Liver (tissue), 9 donors: Measurements from ENCODE around the gene PIP. TPM values are rescaled to one million over a fixed set of nuclear protein-coding genes. Genes with fewer than 3 reads are reported as not detected.

ENCODE experiments used
- DNase-seq: peaks from one replicate; pipeline ENCODE4 v3.0.0-alpha.2; 2017; ENCODE audit warnings: low spot score
- H3K27ac ChIP-seq, 2 donors: one replicate each; pipeline ENCODE4 v1.7.0; 2013; ENCODE audit warnings: inconsistent platforms in 2 of 2, low read length in 2 of 2, control low read depth in 1 of 2, low read depth in 1 of 2, mild to moderate bottlenecking in 1 of 2
- H3K27me3 ChIP-seq, 4 donors: one replicate each; pipeline versions ENCODE4 v1.6.1 to v1.7.0; 2013; ENCODE audit warnings: low read length in 3 of 4, inconsistent platforms in 1 of 4, mild to moderate bottlenecking in 1 of 4, moderate library complexity in 1 of 4; ENCODE audit not compliant: control insufficient read depth in 4 of 4, insufficient read depth in 4 of 4
- H3K36me3 ChIP-seq, 4 donors: one replicate each; pipeline versions ENCODE4 v1.6.1 to v1.7.0; 2013; ENCODE audit warnings: low read length in 3 of 4, mild to moderate bottlenecking in 3 of 4, low read depth in 1 of 4, moderate library complexity in 1 of 4; ENCODE audit not compliant: control insufficient read depth in 4 of 4, insufficient read depth in 3 of 4
- H3K4me1 ChIP-seq, 4 donors: one replicate each; pipeline versions ENCODE4 v1.6.1 to v1.7.0; 2013; ENCODE audit warnings: low read length in 3 of 4, mild to moderate bottlenecking in 3 of 4, moderate library complexity in 1 of 4; ENCODE audit not compliant: control insufficient read depth in 4 of 4, insufficient read depth in 4 of 4
- H3K4me3 ChIP-seq, 3 donors: one replicate each; pipeline versions ENCODE4 v1.6.1 to v1.7.0; 2013; ENCODE audit warnings: low read length in 3 of 3, control low read depth in 1 of 3, low read depth in 1 of 3, mild to moderate bottlenecking in 1 of 3
- H3K9ac ChIP-seq, 2 donors: one replicate each; pipeline ENCODE4 v1.7.0; 2013; ENCODE audit warnings: low read length in 2 of 2, mild to moderate bottlenecking in 2 of 2, moderate library complexity in 2 of 2, control low read depth in 1 of 2, low read depth in 1 of 2
- H3K9me3 ChIP-seq, 4 donors: one replicate each; pipeline versions ENCODE4 v1.6.1 to v1.7.0; 2013; ENCODE audit warnings: low read length in 3 of 4; ENCODE audit not compliant: control insufficient read depth in 4 of 4
- EGR1 ChIP-seq, 2 donors: IDR thresholded peaks; 2 replicates each; pipeline ENCODE4 v1.6.1; 2016 to 2018; ENCODE audit warnings: antibody characterized with exemption in 2 of 2, low read depth in 2 of 2
- FOXA1 ChIP-seq: IDR thresholded peaks from 2 replicates; pipeline ENCODE4 v1.6.1; 2016; ENCODE audit warnings: antibody characterized with exemption
- FOXA2 ChIP-seq: IDR thresholded peaks from 2 replicates; pipeline ENCODE4 v1.6.1; 2016; ENCODE audit warnings: antibody characterized with exemption
- GABPA ChIP-seq, 2 donors: IDR thresholded peaks in 1 of 2; conservative IDR thresholded peaks in 1 of 2; 2 replicates each; pipeline ENCODE4 v1.6.1; 2016; ENCODE audit warnings: antibody characterized with exemption in 2 of 2, mild to moderate bottlenecking in 1 of 2, moderate library complexity in 1 of 2
- HNF4A ChIP-seq, 2 donors: conservative IDR thresholded peaks; 2 replicates each; pipeline ENCODE4 v1.6.1; 2016; ENCODE audit warnings: antibody characterized with exemption in 2 of 2, mild to moderate bottlenecking in 2 of 2
- HNF4G ChIP-seq: IDR thresholded peaks from 2 replicates; pipeline ENCODE4 v1.6.1; 2016; ENCODE audit warnings: antibody characterized with exemption
- RAD21 ChIP-seq, 2 donors: IDR thresholded peaks; 2 replicates each; pipeline ENCODE4 v1.6.1; 2016; ENCODE audit warnings: antibody characterized with exemption in 2 of 2, mild to moderate bottlenecking in 2 of 2
- RXRA ChIP-seq, 2 donors: IDR thresholded peaks; 2 replicates each; pipeline ENCODE4 v1.6.1; 2017 to 2018; ENCODE audit warnings: antibody characterized with exemption in 2 of 2, mild to moderate bottlenecking in 1 of 2
- SP1 ChIP-seq: IDR thresholded peaks from 2 replicates; pipeline ENCODE4 v1.6.1; 2018; ENCODE audit warnings: antibody characterized with exemption, mild to moderate bottlenecking
- TAF1 ChIP-seq: conservative IDR thresholded peaks from 2 replicates; pipeline ENCODE4 v1.6.1; 2016; ENCODE audit warnings: antibody characterized with exemption, mild to moderate bottlenecking
- YY1 ChIP-seq: IDR thresholded peaks from 2 replicates; pipeline ENCODE4 v1.6.1; 2016; ENCODE audit warnings: antibody characterized with exemption, mild to moderate bottlenecking
- WGBS: extraction: QIAGEN DNeasy Blood & Tissue Kit; methylation state at CpG from one replicate; pipeline ENCODE4 v1.1.7; 2013; 5-methylcytosine and 5-hydroxymethylcytosine counted together
- polyA plus RNA-seq, 2 donors: library from polyadenylated mRNA; stranded (reverse) in 1 of 2; unstranded in 1 of 2; fragments of 200-250 nt in 1 of 2; fragments of >200 nt in 1 of 2; fragmentation: Nextera tagmentation in 1 of 2; extraction: Ambion mirVana in 1 of 2; gene quantifications; one replicate each; pipeline versions ENCODE4 v1.2.1 to v1.2.3, GENCODE V29; 2013 to 2015
- total RNA-seq, 2 donors: library from RNA; depleted of rRNA; stranded (reverse); fragments of >200 nt; gene quantifications; one replicate each; pipeline ENCODE4 v1.2.3, GENCODE V29; 2014
- TF ChIP-seq, protein P1 (sequence below): fragments of 150-350 bp; IDR thresholded peaks from 2 replicates; pipeline ENCODE4 v1.5.1; 2017; ENCODE audit warnings: improper control_type of control experiment, low read depth, low read length; ENCODE audit not compliant: missing input control
- TF ChIP-seq, protein P2 (sequence below): IDR thresholded peaks from 2 replicates; pipeline ENCODE4 v1.6.1; 2016; ENCODE audit warnings: antibody characterized with exemption, mild to moderate bottlenecking
- TF ChIP-seq, protein P3 (sequence below): IDR thresholded peaks from 2 replicates; pipeline ENCODE4 v1.6.1; 2016; ENCODE audit warnings: antibody characterized with exemption
- TF ChIP-seq, protein P4 (sequence below): IDR thresholded peaks from 2 replicates; pipeline ENCODE4 v1.6.1; 2016; ENCODE audit warnings: antibody characterized with exemption
- TF ChIP-seq, protein P5 (sequence below): IDR thresholded peaks from 2 replicates; pipeline ENCODE4 v1.6.1; 2016; ENCODE audit warnings: antibody characterized with exemption
- donor health status: healthy.
- donor health status: healthy.
- donor health status: healthy.
- donor health status: healthy.
- donor health status: healthy.

The PIP gene
- total and polyA plus RNA-seq, 4 donors: not detected

DNA sequence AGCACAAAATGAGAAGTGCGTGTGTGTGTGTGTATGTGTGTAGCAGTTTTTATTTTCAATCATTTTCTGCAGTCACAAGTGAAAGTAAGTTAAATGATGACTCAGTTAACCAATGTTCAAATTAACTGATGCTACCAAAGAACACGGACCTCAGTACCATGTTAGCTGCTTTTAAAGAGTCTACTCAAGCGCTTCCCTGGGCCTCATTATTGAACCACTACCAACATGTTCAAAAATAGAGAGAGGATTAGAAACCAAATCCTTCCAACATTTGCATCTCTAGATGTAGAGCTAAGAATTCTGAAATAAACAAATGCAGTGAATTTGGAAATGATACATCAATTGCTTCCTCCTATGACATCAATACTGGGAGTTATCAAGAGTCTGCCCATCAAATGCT is 51.1 kb downstream of the PIP start, which contains the start of gene TAS2R39:
TSS of gene TAS2R39 (plus strand) at position 396 of the 400 bp plus-strand sequence. CDS start at position 396, 0 bp downstream.
- DNase-seq: no peak
- no peaks in the 10 kb centered on the region for H3K27me3 ChIP-seq
- H3K9me3 ChIP-seq: peaks cover 0 to 1% (median 0%) of the 10 kb centered on the region in 4 donors
- no peak within 1 kb of the TSS for H3K27ac ChIP-seq
- H3K4me1 ChIP-seq: no peaks in the 10 kb centered on the region
- no peaks in the 10 kb centered on the region for H3K36me3 ChIP-seq
- no peak within 1 kb of the TSS for H3K4me3 ChIP-seq
- H3K9ac ChIP-seq: no peak within 1 kb of the TSS
- TF ChIP-seq, protein P1, sequence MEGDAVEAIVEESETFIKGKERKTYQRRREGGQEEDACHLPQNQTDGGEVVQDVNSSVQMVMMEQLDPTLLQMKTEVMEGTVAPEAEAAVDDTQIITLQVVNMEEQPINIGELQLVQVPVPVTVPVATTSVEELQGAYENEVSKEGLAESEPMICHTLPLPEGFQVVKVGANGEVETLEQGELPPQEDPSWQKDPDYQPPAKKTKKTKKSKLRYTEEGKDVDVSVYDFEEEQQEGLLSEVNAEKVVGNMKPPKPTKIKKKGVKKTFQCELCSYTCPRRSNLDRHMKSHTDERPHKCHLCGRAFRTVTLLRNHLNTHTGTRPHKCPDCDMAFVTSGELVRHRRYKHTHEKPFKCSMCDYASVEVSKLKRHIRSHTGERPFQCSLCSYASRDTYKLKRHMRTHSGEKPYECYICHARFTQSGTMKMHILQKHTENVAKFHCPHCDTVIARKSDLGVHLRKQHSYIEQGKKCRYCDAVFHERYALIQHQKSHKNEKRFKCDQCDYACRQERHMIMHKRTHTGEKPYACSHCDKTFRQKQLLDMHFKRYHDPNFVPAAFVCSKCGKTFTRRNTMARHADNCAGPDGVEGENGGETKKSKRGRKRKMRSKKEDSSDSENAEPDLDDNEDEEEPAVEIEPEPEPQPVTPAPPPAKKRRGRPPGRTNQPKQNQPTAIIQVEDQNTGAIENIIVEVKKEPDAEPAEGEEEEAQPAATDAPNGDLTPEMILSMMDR: no peak
- TF ChIP-seq RAD21 (IDR thresholded peaks at IDR 0.05) (no peak), TAF1 (no peak), YY1 (no peak), HNF4A (conservative IDR thresholded peaks at IDR 0.05) (no peak), FOXA2 (no peak), RXRA (IDR thresholded peaks at IDR 0.05) (no peak)
- TF ChIP-seq, protein P2, sequence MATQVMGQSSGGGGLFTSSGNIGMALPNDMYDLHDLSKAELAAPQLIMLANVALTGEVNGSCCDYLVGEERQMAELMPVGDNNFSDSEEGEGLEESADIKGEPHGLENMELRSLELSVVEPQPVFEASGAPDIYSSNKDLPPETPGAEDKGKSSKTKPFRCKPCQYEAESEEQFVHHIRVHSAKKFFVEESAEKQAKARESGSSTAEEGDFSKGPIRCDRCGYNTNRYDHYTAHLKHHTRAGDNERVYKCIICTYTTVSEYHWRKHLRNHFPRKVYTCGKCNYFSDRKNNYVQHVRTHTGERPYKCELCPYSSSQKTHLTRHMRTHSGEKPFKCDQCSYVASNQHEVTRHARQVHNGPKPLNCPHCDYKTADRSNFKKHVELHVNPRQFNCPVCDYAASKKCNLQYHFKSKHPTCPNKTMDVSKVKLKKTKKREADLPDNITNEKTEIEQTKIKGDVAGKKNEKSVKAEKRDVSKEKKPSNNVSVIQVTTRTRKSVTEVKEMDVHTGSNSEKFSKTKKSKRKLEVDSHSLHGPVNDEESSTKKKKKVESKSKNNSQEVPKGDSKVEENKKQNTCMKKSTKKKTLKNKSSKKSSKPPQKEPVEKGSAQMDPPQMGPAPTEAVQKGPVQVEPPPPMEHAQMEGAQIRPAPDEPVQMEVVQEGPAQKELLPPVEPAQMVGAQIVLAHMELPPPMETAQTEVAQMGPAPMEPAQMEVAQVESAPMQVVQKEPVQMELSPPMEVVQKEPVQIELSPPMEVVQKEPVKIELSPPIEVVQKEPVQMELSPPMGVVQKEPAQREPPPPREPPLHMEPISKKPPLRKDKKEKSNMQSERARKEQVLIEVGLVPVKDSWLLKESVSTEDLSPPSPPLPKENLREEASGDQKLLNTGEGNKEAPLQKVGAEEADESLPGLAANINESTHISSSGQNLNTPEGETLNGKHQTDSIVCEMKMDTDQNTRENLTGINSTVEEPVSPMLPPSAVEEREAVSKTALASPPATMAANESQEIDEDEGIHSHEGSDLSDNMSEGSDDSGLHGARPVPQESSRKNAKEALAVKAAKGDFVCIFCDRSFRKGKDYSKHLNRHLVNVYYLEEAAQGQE: no peak
- 86% methylated on average over 3 of the region's 3 CpGs for WGBS

DNA sequence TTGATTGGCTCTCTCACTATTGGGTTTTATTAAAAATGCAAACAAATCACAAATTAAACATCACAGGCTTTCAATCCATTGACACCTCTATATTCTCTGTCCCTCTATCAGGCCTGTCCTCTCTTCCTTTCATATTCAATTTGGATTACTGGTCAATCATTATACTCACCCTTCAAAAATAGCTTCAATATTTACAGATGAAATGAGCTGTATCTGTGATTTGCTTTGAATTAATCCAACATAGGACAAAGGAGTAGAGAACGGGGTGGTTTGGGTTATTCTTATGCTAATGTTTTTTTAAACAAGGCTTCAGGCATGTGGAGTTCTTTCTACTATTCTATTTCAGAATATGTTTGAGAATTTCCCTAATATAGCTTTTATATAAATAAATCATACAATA is 53.7 kb downstream of the PIP start:
- TF ChIP-seq HNF4G: no peak
- TF ChIP-seq, protein P1: no peak
- TF ChIP-seq EGR1 (IDR thresholded peaks at IDR 0.05; ENCODE audit: low read depth in 2 of 2): no peak
- no peak for TF ChIP-seq GABPA (IDR thresholded peaks at IDR 0.05 in 1 of 2, conservative IDR thresholded peaks at IDR 0.05 in 1 of 2)
- no peak for TF ChIP-seq FOXA1
- TF ChIP-seq, protein P3, sequence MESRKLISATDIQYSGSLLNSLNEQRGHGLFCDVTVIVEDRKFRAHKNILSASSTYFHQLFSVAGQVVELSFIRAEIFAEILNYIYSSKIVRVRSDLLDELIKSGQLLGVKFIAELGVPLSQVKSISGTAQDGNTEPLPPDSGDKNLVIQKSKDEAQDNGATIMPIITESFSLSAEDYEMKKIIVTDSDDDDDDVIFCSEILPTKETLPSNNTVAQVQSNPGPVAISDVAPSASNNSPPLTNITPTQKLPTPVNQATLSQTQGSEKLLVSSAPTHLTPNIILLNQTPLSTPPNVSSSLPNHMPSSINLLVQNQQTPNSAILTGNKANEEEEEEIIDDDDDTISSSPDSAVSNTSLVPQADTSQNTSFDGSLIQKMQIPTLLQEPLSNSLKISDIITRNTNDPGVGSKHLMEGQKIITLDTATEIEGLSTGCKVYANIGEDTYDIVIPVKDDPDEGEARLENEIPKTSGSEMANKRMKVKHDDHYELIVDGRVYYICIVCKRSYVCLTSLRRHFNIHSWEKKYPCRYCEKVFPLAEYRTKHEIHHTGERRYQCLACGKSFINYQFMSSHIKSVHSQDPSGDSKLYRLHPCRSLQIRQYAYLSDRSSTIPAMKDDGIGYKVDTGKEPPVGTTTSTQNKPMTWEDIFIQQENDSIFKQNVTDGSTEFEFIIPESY: no peak
- TF ChIP-seq TAF1: no peak
- TF ChIP-seq RXRA (IDR thresholded peaks at IDR 0.05): no peak
- TF ChIP-seq, protein P4, sequence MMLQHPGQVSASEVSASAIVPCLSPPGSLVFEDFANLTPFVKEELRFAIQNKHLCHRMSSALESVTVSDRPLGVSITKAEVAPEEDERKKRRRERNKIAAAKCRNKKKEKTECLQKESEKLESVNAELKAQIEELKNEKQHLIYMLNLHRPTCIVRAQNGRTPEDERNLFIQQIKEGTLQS: no peak
- TF ChIP-seq HNF4A (conservative IDR thresholded peaks at IDR 0.05): no peak
- no peak for TF ChIP-seq FOXA2
- TF ChIP-seq, protein P5, sequence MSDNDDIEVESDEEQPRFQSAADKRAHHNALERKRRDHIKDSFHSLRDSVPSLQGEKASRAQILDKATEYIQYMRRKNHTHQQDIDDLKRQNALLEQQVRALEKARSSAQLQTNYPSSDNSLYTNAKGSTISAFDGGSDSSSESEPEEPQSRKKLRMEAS: no peak
- TF ChIP-seq YY1: no peak
- TF ChIP-seq SP1: no peak
- 74% methylated on average over 1 of the region's 1 CpG for WGBS
- H3K27ac ChIP-seq: no peak overlapping the region

More for the DNA sequence above, 53.7 kb downstream of the PIP start:
- Histone ChIP-seq H3K36me3 (no peaks in the 10 kb centered on the region), H3K27me3 (no peaks in the 10 kb centered on the region), H3K4me3 (no peak overlapping the region), H3K9me3 (no peaks in the 10 kb centered on the region), H3K9ac (no peak overlapping the region), H3K4me1 (no peaks in the 10 kb centered on the region)
- no peak for DNase-seq
